ENCODE data around the gene RASSF7. TPM values are rescaled to one million over a fixed set of nuclear protein-coding genes. Genes with fewer than 3 reads are reported as not detected.
"Not testable (repeated sequence)": the region's sequence is repeated elsewhere in the genome, so short reads cannot be mapped to it uniquely, and the experiment has no call there.

Gene RASSF7
- total and polyA plus RNA-seq, 8 donors = 17.6 to 253 (median 29.5) TPM

DNA sequence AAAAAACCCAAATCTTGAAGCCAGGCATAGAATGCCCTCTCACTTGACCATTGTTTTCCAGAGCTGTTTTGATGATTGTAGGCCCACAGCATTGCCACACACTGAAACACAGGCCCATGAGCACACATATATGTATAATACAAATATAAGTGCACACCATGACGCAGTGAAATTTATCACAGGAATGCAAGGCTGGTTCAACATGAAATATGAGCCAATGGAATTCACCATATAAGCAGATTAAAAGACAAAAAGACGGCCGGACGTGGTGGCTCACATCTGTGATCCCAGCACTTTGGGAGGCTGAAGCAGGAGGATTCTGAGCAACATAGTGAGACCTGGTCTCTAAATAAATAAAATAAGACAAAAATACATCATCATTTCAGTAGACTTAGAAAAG lies 44.4 kb upstream of the RASSF7 start:
- Histone ChIP-seq H3K27me3 (no peaks in the 10 kb centered on the region), H3K27ac (no peak overlapping the region), H3K4me1 (peaks cover 0 to 4% (median 0%) of the 10 kb centered on the region in 3 donors), H3K9me3 (no peaks in the 10 kb centered on the region), H3K4me3 (no peak overlapping the region), H3K36me3 (no peaks in the 10 kb centered on the region)
- FAIRE-seq (no peak), ATAC-seq (no peak), DNase-seq (no peak)
- 94 to 98% methylated on average over 4 of the region's 4 CpGs for WGBS, 2 donors
- TF ChIP-seq, protein P1, sequence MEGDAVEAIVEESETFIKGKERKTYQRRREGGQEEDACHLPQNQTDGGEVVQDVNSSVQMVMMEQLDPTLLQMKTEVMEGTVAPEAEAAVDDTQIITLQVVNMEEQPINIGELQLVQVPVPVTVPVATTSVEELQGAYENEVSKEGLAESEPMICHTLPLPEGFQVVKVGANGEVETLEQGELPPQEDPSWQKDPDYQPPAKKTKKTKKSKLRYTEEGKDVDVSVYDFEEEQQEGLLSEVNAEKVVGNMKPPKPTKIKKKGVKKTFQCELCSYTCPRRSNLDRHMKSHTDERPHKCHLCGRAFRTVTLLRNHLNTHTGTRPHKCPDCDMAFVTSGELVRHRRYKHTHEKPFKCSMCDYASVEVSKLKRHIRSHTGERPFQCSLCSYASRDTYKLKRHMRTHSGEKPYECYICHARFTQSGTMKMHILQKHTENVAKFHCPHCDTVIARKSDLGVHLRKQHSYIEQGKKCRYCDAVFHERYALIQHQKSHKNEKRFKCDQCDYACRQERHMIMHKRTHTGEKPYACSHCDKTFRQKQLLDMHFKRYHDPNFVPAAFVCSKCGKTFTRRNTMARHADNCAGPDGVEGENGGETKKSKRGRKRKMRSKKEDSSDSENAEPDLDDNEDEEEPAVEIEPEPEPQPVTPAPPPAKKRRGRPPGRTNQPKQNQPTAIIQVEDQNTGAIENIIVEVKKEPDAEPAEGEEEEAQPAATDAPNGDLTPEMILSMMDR (IDR thresholded peaks at IDR 0.05) = no peak
- intact Hi-C loops (cut with DNase I) = no loop called here

DNA sequence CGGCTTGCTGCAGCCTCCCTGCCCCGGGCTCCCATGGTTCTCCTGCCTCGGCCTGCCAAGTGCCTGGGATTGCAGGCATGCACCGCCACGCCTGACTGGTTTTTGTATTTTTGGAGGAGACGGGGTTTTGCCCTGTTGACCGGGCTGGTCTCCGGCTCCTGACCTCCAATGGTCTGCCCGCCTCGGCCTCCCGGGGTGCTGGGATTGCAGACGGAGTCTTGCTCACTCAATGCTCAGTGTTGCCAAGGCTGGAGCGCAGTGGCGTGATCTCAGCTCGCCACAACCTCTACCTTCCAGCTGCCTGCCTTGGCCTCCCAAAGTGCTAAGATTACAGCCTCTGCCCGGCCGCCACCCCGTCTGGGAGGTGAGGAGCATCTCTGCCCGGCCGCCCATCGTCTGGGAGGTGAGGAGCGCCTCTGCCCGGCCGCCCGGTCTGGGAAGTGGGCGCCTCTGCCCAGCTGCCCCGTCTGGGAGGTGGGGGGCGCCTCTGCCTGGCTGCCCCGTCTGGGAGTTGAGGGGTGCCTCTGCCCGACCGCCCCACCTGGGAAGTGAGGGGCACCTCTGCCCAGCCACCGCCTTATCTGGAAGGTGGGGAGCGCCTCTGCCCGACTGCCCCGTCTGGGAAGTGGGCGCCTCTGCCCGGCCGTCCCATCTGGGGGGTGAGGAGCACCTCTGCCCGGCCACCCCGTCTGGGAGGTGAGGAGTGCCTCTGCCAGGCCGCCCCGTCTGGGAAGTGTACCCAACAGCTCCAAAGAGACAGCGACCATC lies 43.7 kb upstream of the RASSF7 start:
- peak in 2 of 6 donors; percentile 48 to 78 for DNase-seq

DNA sequence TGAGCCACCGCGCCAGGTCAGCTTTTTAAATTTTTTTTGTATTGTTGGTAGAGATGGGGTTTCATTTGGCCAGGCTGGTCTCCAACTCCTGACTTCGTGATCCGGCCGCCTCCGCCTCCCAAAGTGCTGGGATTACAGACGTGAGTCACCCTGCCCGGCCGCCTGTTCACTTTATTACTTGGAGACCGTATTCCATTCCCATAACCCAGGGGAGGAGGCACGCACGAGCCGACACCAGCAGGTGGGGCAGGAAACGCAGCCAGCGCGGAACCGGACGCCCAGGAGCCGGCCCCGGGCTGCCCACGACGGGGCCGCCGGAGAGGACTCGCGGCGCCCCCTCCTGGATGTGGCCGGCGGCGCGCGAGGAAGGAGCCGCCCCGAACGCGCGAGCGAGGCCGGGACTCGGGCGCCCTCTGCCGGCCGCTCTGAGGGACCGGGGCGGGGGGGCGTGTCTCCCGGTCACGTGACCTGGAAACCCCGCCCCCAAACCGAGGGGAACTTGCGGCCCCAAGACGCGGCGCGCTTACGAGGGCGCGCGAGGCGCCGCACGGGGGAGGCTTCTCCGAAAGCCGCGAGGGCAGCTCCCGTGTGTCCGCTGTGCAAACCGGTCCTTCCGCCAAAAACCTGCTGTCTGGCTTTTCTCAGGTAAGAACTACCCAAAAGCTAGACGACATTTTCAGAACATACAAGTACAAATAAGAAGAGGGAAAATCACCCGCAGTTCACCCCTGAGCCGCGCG lies 42.1 kb upstream of the RASSF7 start:
- FAIRE-seq = no peak
- H3K4me1 ChIP-seq = peaks cover 0 to 4% (median 0%) of the 10 kb centered on the region in 3 donors
- H3K27ac ChIP-seq = peak overlapping the region; percentile 61 to 88 (median 64)
- 7% methylated on average over 70 to 74 of the region's 74 CpGs for WGBS, 2 donors
- peak overlapping the region in 1 of 4 donors; percentile 14 for H3K4me3 ChIP-seq
- peak; percentile 96 to 99 (median 98) for ATAC-seq
- peak; percentile 83 to 98 (median 95) for DNase-seq
- intact Hi-C loops (cut with DNase I) = no loop called here
- TF ChIP-seq, protein P1 (IDR thresholded peaks at IDR 0.05) = peak; percentile 99 to 100 (median 100)
- no peaks in the 10 kb centered on the region for H3K36me3 ChIP-seq
- H3K9me3 ChIP-seq = no peaks in the 10 kb centered on the region
- no peaks in the 10 kb centered on the region for H3K27me3 ChIP-seq

More for the DNA sequence above, 43.7 kb upstream of the RASSF7 start:
- FAIRE-seq; H3K27ac ChIP-seq; H3K4me3 ChIP-seq; H3K36me3 ChIP-seq; intact Hi-C loops (cut with DNase I); H3K9me3 ChIP-seq; H3K27me3 ChIP-seq; H3K4me1 ChIP-seq; ATAC-seq: not testable (repeated sequence)
- 96 to 98% methylated on average over 40 to 43 of the region's 43 CpGs for WGBS, 2 donors

DNA sequence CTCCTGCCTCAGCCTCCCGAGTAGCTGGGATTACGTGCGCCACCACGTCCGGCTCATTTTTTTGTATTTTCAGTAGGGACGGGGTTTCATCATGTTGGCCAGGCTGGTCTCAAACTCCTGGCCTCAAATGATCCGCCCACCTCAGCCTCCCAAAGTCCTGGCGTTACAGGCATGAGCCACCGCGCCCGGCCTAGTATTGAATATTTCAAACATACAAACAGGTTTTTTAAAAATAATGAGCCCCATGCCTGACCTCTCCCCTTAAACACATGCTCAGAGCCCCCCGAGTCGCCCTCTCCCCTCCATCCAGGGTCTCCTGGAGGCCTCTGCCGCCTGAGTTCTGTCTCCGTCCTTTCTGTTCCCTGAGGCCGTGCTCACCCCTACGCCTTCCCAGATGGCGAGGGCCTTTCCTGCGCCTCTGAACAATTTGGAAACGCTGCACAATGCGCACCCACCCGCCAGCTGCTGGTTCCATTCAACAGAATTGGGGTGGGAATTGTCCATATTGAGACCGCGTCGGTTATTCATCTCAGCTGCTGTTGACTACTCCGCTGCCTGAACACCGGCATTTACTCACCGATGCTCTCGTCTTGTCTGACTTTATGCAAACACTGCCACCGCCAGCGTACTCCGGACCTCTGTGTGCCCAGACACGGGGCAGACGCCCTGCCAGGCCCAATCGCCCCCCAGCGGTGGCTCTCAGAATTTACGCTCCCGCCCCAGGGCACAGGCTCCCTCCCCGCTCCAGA lies 40.2 kb upstream of the RASSF7 start:
- intact Hi-C loops (cut with DNase I) = no loop called here
- peak in 1 of 6 donors; percentile 64 for DNase-seq
- Histone ChIP-seq H3K4me3 (no peak overlapping the region), H3K9me3 (no peaks in the 10 kb centered on the region), H3K27ac (no peak overlapping the region), H3K4me1 (peaks cover 0 to 4% (median 0%) of the 10 kb centered on the region in 3 donors), H3K36me3 (no peaks in the 10 kb centered on the region), H3K27me3 (no peaks in the 10 kb centered on the region)
- FAIRE-seq = no peak
- TF ChIP-seq, protein P1 (IDR thresholded peaks at IDR 0.05) = no peak
- ATAC-seq = no peak
- WGBS, 2 donors = 92 to 93% methylated on average over 39 of the region's 39 CpGs

DNA sequence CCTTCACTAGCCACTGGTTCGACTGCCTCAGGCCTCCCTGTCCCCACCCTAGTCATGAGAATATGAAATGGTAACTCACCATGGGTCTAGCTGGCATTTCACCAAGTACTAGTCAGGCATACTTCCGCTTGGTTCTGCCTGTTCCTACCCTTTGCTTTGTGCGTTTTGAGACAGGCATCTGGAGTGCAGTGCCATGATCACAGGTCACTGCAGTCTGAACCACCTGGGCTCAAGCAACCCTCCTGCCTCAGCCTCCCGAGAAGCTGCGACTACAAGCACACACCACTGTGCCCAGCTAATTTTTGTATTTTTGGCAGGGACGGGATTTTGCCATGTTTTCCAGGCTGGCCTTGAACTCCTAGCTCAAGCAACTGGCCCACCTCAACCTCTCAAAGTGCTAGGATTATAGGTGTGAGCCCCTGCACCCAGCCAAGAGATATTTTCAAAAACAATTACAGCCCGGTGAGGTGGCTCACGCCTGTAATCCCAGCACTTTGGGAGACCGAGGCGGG lies 39.5 kb upstream of the RASSF7 start:
- intact Hi-C loops (cut with DNase I) = no loop called here
- H3K27me3 ChIP-seq = no peaks in the 10 kb centered on the region
- no peaks in the 10 kb centered on the region for H3K9me3 ChIP-seq
- H3K4me1 ChIP-seq = peaks cover 0 to 4% (median 0%) of the 10 kb centered on the region in 3 donors
- WGBS, 2 donors = 79 to 83% methylated on average over 10 of the region's 10 CpGs
- TF ChIP-seq, protein P1 (IDR thresholded peaks at IDR 0.05) = no peak
- no peak for FAIRE-seq
- no peak for ATAC-seq
- no peaks in the 10 kb centered on the region for H3K36me3 ChIP-seq
- no peak for DNase-seq
- no peak overlapping the region for H3K27ac ChIP-seq
- H3K4me3 ChIP-seq = no peak overlapping the region
